OCI-LY3 (cell line): Measurements from ENCODE around the gene SPATA6L.

Source experiments
- CTCF ChIP-seq: fragments of 200-600, 300-600 bp; sonication (generic); IDR thresholded peaks from 2 replicates; pipeline ENCODE4 v1.5.1; 2014; ENCODE audit warnings: antibody characterized with exemption, low read length, low read depth
- EZH2phosphoT487 ChIP-seq: fragments of 200-600 bp; shearing (Covaris generic); IDR thresholded peaks from 2 replicates; pipeline ENCODE4 v1.6.1; 2018; ENCODE audit warnings: antibody characterized with exemption, mixed run types, low read depth

GRCh38 chr9:4588721-4589120, 77.6 kb downstream of the SPATA6L start:
- TF ChIP-seq CTCF (no peak), EZH2phosphoT487 (no peak)
